HepG2 (cell line): ENCODE data around the gene ZNF511. TPM values are rescaled to one million over a fixed set of nuclear protein-coding genes. Genes with fewer than 3 reads are reported as not detected.

Source experiments
- ARNT ChIP-seq: fragments of 450-650 bp; IDR thresholded peaks from 2 replicates; pipeline ENCODE4 v1.6.1; 2017
- ATF7-NPFF ChIP-seq: sonication (generic); formaldehyde crosslinking; IDR thresholded peaks from 2 replicates; pipeline ENCODE4 v1.8.1; 2023; ENCODE audit warnings: mild to moderate bottlenecking, low read depth, missing genetic modification reagents, moderate library complexity
- CENPX ChIP-seq: sonication (generic); formaldehyde crosslinking; IDR thresholded peaks from 2 replicates; pipeline ENCODE4 v1.9.0; 2021; ENCODE audit warnings: mild to moderate bottlenecking, missing genetic modification reagents, moderate library complexity
- CHCHD3 ChIP-seq: sonication (generic); formaldehyde crosslinking; IDR thresholded peaks from 2 replicates; pipeline ENCODE4 v1.8.0; 2022; ENCODE audit warnings: mild to moderate bottlenecking, missing genetic modification reagents, moderate library complexity
- DNMT1 ChIP-seq: sonication (generic); formaldehyde crosslinking; IDR thresholded peaks from 2 replicates; pipeline ENCODE4 v1.5.1; 2020; ENCODE audit warnings: mild to moderate bottlenecking, missing genetic modification reagents
- FOXA1 ChIP-seq, 2 experiments: fragments of 450-650 bp in 1 of 2; sonication (generic) in 1 of 2; formaldehyde crosslinking in 1 of 2; IDR thresholded peaks; 2 replicates each; pipeline versions ENCODE4 v1.4.0 to v1.6.1; 2016 to 2020; ENCODE audit warnings: missing genetic modification reagents in 1 of 2
- GATAD2A ChIP-seq: IDR thresholded peaks from 2 replicates; pipeline ENCODE4 v1.6.1; 2016
- HMGA1 ChIP-seq: sonication (generic); formaldehyde crosslinking; conservative IDR thresholded peaks from 2 replicates; pipeline ENCODE4 v1.4.0; 2020; ENCODE audit warnings: missing genetic modification reagents
- RFXANK ChIP-seq: IDR thresholded peaks from 2 replicates; pipeline ENCODE4 v1.6.1; 2016
- RFXAP ChIP-seq: sonication (generic); formaldehyde crosslinking; IDR thresholded peaks from 2 replicates; pipeline ENCODE4 v1.4.0; 2020; ENCODE audit warnings: missing genetic modification reagents, borderline replicate concordance
- ZFP36L1 ChIP-seq: sonication (generic); formaldehyde crosslinking; IDR thresholded peaks from 2 replicates; pipeline ENCODE4 v1.8.0; 2022; ENCODE audit warnings: mild to moderate bottlenecking, missing genetic modification reagents, moderate library complexity
- ZMAT3 ChIP-seq: sonication (generic); formaldehyde crosslinking; conservative IDR thresholded peaks from 2 replicates; pipeline ENCODE4 v1.7.0; 2021; ENCODE audit warnings: missing genetic modification reagents
- ZNF180 ChIP-seq: sonication (generic); formaldehyde crosslinking; IDR thresholded peaks from 2 replicates; pipeline ENCODE4 v1.4.0; 2020; ENCODE audit warnings: low read depth, missing genetic modification reagents, borderline replicate concordance
- ZNF24 ChIP-seq: fragments of 450-650 bp; IDR thresholded peaks from 2 replicates; pipeline ENCODE4 v1.6.1; 2017; ENCODE audit warnings: antibody characterized with exemption, mild to moderate bottlenecking
- ZNF263 ChIP-seq: sonication (generic); formaldehyde crosslinking; IDR thresholded peaks from 2 replicates; pipeline ENCODE4 v1.4.0; 2020; ENCODE audit warnings: missing genetic modification reagents
- ZNF3 ChIP-seq: IDR thresholded peaks from 2 replicates; pipeline ENCODE4 v1.7.0; 2017; ENCODE audit warnings: inconsistent platforms
- ZNF446 ChIP-seq: sonication (generic); formaldehyde crosslinking; IDR thresholded peaks from 2 replicates; pipeline ENCODE4 v1.5.0; 2020; ENCODE audit warnings: mild to moderate bottlenecking, missing genetic modification reagents
- ZNF83 ChIP-seq: sonication (generic); formaldehyde crosslinking; IDR thresholded peaks from 2 replicates; pipeline ENCODE4 v1.4.0; 2020; ENCODE audit warnings: missing genetic modification reagents, mild to moderate bottlenecking, borderline replicate concordance
- polyA plus RNA-seq, 8 experiments: library from polyadenylated mRNA; depleted of rRNA in 3 of 8; stranded (reverse) in 7 of 8; unstranded in 1 of 8; fragments of >200 nt; fragmentation: Illumina TruSeq in 4 of 8; extraction: Trizol in 4 of 8; gene quantifications; 2 replicates each; pipeline versions ENCODE4 v1.2.1 to v1.2.3, GENCODE V29; 2011 to 2016; ENCODE audit warnings: low read depth in 4 of 8, missing spikeins in 1 of 8, mixed read lengths in 1 of 8; ENCODE audit not compliant: insufficient read depth in 1 of 8
- total RNA-seq, 5 experiments: library from RNA; depleted of rRNA; stranded (reverse); fragments of >200 nt; fragmentation: Illumina TruSeq; extraction: Trizol; gene quantifications; 2 replicates each; pipeline ENCODE4 v1.2.3, GENCODE V29; 2016; ENCODE audit warnings: low read depth in 1 of 5
- TF ChIP-seq, protein P1 (sequence below): sonication (generic); formaldehyde crosslinking; IDR thresholded peaks from 2 replicates; pipeline ENCODE4 v1.8.0; 2022; ENCODE audit warnings: missing genetic modification reagents, mild to moderate bottlenecking, borderline replicate concordance
- TF ChIP-seq, protein P2 (sequence below): sonication (generic); formaldehyde crosslinking; IDR thresholded peaks from 2 replicates; pipeline ENCODE4 v1.4.0; 2020; ENCODE audit warnings: mild to moderate bottlenecking, missing genetic modification reagents
- TF ChIP-seq, protein P3 (sequence below): sonication (generic); formaldehyde crosslinking; conservative IDR thresholded peaks from 2 replicates; pipeline ENCODE4 v1.8.0; 2022; ENCODE audit warnings: mild to moderate bottlenecking, moderate library complexity, missing genetic modification reagents
- TF ChIP-seq, protein P4 (sequence below): IDR thresholded peaks from 2 replicates; pipeline ENCODE4 v1.6.1; 2016; ENCODE audit warnings: missing compliant biosample characterization, missing genetic modification reagents, borderline replicate concordance
- TF ChIP-seq, protein P5 (sequence below): IDR thresholded peaks from 2 replicates; pipeline ENCODE4 v1.6.1; 2016; ENCODE audit warnings: mild to moderate bottlenecking, missing biosample characterization, missing genetic modification reagents
- TF ChIP-seq, protein P6 (sequence below): sonication (generic); formaldehyde crosslinking; IDR thresholded peaks from 2 replicates; pipeline ENCODE4 v1.4.0; 2020; ENCODE audit warnings: missing genetic modification reagents, mild to moderate bottlenecking, borderline replicate concordance

The ZNF511 gene
- total and polyA plus RNA-seq, 2 of the 13 experiments (the other 11 are each of a cell fraction or from before 2014, with no cell fraction given), result 35.6 to 66.4 TPM

DNA sequence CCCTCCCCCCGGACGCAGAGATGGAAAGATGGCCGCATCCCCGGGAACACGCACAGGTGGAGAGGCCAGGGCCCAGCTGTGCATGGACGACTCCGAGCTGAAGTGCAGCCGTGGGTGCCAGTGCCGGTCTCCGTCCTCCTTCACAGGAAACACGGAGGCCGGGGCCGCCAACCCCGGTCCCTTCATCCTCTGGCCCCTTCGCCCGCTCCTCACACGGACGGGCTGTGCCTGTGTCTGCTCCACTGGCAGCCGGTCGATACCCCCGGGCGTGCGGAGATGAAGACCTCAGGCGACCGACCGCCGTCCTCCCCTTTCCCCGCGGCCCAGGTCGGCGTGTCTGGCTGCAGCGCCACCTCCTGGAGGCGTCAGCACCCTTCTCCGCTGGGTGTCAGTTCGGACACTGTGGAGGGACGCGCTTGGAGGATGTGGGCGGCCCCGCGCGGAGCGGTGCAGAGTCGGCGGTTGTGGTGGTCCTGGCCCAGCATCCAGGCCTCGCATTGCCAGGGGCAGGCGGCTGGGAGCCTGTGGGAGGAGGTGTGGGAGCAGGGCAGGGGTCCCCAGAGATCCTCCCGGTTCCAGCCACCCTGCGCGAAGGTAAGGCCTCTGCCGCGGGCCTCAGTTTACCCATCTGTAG is 9.9 kb downstream of the ZNF511 start (continued):
- TF ChIP-seq, protein P1, sequence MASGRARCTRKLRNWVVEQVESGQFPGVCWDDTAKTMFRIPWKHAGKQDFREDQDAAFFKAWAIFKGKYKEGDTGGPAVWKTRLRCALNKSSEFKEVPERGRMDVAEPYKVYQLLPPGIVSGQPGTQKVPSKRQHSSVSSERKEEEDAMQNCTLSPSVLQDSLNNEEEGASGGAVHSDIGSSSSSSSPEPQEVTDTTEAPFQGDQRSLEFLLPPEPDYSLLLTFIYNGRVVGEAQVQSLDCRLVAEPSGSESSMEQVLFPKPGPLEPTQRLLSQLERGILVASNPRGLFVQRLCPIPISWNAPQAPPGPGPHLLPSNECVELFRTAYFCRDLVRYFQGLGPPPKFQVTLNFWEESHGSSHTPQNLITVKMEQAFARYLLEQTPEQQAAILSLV, result no peak
- TF ChIP-seq, protein P2, sequence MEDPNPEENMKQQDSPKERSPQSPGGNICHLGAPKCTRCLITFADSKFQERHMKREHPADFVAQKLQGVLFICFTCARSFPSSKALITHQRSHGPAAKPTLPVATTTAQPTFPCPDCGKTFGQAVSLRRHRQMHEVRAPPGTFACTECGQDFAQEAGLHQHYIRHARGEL (CRISPR knock-in tag), result no peak
- TF ChIP-seq ZNF3 (CRISPR knock-in tag), result no peak
- TF ChIP-seq ZNF24, result no peak
- peak; percentile 64 for TF ChIP-seq GATAD2A (CRISPR knock-in tag)
- TF ChIP-seq ZFP36L1 (CRISPR knock-in tag), result 0 out of 2 replicates have a peak, but pooled peaks have one; percentile 23
- peak; percentile 99 for TF ChIP-seq ZNF263 (CRISPR knock-in tag)
- TF ChIP-seq RFXANK (CRISPR knock-in tag), result no peak
- TF ChIP-seq, protein P3, sequence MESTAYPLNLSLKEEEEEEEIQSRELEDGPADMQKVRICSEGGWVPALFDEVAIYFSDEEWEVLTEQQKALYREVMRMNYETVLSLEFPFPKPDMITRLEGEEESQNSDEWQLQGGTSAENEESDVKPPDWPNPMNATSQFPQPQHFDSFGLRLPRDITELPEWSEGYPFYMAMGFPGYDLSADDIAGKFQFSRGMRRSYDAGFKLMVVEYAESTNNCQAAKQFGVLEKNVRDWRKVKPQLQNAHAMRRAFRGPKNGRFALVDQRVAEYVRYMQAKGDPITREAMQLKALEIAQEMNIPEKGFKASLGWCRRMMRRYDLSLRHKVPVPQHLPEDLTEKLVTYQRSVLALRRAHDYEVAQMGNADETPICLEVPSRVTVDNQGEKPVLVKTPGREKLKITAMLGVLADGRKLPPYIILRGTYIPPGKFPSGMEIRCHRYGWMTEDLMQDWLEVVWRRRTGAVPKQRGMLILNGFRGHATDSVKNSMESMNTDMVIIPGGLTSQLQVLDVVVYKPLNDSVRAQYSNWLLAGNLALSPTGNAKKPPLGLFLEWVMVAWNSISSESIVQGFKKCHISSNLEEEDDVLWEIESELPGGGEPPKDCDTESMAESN (CRISPR knock-in tag), result no peak
- TF ChIP-seq, protein P4, sequence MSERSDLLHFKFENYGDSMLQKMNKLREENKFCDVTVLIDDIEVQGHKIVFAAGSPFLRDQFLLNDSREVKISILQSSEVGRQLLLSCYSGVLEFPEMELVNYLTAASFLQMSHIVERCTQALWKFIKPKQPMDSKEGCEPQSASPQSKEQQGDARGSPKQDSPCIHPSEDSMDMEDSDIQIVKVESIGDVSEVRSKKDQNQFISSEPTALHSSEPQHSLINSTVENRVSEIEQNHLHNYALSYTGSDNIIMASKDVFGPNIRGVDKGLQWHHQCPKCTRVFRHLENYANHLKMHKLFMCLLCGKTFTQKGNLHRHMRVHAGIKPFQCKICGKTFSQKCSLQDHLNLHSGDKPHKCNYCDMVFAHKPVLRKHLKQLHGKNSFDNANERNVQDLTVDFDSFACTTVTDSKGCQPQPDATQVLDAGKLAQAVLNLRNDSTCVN (CRISPR knock-in tag), result no peak
- TF ChIP-seq CENPX, result no peak
- TF ChIP-seq DNMT1 (CRISPR knock-in tag), result no peak
- no peak for TF ChIP-seq ATF7-NPFF (CRISPR knock-in tag)
- no peak for TF ChIP-seq ZMAT3 (CRISPR knock-in tag)
- TF ChIP-seq, protein P5, sequence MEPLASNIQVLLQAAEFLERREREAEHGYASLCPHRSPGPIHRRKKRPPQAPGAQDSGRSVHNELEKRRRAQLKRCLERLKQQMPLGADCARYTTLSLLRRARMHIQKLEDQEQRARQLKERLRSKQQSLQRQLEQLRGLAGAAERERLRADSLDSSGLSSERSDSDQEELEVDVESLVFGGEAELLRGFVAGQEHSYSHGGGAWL (CRISPR knock-in tag), result 0 out of 2 replicates have a peak, but pooled peaks have one; percentile 32
- no peak for TF ChIP-seq ZNF83 (CRISPR knock-in tag)
- TF ChIP-seq, protein P6, sequence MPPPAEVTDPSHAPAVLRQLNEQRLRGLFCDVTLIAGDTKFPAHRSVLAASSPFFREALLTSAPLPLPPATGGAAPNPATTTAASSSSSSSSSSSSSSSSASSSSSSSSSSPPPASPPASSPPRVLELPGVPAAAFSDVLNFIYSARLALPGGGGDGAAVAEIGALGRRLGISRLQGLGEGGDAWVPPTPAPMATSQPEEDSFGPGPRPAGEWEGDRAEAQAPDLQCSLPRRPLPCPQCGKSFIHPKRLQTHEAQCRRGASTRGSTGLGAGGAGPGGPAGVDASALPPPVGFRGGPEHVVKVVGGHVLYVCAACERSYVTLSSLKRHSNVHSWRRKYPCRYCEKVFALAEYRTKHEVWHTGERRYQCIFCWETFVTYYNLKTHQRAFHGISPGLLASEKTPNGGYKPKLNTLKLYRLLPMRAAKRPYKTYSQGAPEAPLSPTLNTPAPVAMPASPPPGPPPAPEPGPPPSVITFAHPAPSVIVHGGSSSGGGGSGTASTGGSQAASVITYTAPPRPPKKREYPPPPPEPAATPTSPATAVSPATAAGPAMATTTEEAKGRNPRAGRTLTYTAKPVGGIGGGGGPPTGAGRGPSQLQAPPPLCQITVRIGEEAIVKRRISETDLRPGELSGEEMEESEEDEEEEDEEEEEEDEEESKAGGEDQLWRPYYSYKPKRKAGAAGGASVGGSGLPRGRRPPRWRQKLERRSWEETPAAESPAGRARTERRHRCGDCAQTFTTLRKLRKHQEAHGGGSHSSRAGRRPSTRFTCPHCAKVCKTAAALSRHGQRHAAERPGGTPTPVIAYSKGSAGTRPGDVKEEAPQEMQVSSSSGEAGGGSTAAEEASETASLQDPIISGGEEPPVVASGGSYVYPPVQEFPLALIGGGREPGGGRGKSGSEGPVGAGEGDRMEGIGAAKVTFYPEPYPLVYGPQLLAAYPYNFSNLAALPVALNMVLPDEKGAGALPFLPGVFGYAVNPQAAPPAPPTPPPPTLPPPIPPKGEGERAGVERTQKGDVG (CRISPR knock-in tag), result no peak
- TF ChIP-seq ZNF180 (CRISPR knock-in tag), result no peak
- TF ChIP-seq ZNF446 (CRISPR knock-in tag), result no peak
- no peak for TF ChIP-seq RFXAP (CRISPR knock-in tag)
- no peak for TF ChIP-seq HMGA1 (CRISPR knock-in tag)
- TF ChIP-seq CHCHD3 (CRISPR knock-in tag), result no peak
- no peak for TF ChIP-seq FOXA1 (IDR thresholded peaks at IDR 0.05)
- no peak for TF ChIP-seq FOXA1 (CRISPR knock-in tag; IDR thresholded peaks at IDR 0.05)
- no peak for TF ChIP-seq ARNT
